Right atrium auricular region (tissue), 2 donors: Measurements from ENCODE around the gene ZNF280C. TPM values are rescaled to one million over a fixed set of nuclear protein-coding genes. Genes with fewer than 3 reads are reported as not detected.
A peak's percentile ranks its signal among the peaks of the same experiment; 100 is the strongest.

ENCODE experiments used
- DNase-seq: peaks from one replicate; pipeline ENCODE4 v3.0.0-alpha.2; 2019; ENCODE audit warnings: low spot score
- H3K27ac ChIP-seq, 2 donors: fragments of 200-600 bp; sonication (generic); 1 replicate in 1 of 2; 2 replicates in 1 of 2; pipeline ENCODE4 v1.5.1; 2016 to 2019
- H3K27me3 ChIP-seq, 2 donors: fragments of 200-600 bp; sonication (generic); one replicate each; pipeline versions ENCODE4 v1.5.1 to v1.6.0; 2017 to 2019
- H3K36me3 ChIP-seq: fragments of 200-600 bp; sonication (generic); one replicate; pipeline ENCODE4 v1.5.1; 2016
- H3K4me1 ChIP-seq, 2 donors: fragments of 200-600 bp; sonication (generic); one replicate each; pipeline versions ENCODE4 v1.5.1 to v1.6.0; 2017 to 2019
- H3K4me3 ChIP-seq, 2 donors: fragments of 200-600 bp; sonication (generic); 1 replicate in 1 of 2; 2 replicates in 1 of 2; pipeline ENCODE4 v1.5.1; 2017 to 2019; ENCODE audit warnings: mild to moderate bottlenecking in 1 of 2, moderate library complexity in 1 of 2
- H3K9me3 ChIP-seq, 2 donors: fragments of 200-600 bp; sonication (generic); one replicate each; pipeline ENCODE4 v1.5.1; 2019
- total RNA-seq, 2 donors: library from RNA; depleted of rRNA; stranded (reverse); fragments of >200 nt; gene quantifications; one replicate each; pipeline ENCODE4 v1.1.0, GENCODE V29; 2016
- TF ChIP-seq, protein P1 (sequence below), 2 donors: fragments of 200-600 bp; sonication (generic); IDR thresholded peaks; one replicate each; pipeline ENCODE4 v1.5.1; 2019; ENCODE audit warnings: antibody characterized with exemption in 2 of 2

ZNF280C gene
- total RNA-seq, 2 donors from 2014 or later: 2.3 to 2.5 TPM

DNA sequence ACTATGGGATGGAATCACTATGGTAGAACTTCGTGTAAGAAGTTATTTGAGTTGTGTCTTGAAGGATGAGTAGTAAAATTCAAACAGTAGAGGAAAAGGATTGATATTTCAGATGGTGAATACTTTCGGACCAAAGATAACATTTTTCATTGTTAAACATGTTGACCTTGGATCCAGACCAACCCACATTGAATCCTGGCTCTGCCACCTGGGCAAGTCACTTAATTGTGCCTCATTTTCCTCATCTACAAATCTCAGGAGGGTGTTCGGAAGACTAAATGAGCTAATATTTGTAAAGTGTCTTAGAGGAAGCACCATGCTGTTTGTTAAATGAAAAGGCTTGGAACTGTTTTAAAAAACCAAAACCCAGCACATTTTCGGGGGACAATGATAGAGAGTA, 101.7 kb downstream of the ZNF280C start:
- Histone ChIP-seq H3K4me1 (peaks cover 0 to 8% of the 10 kb centered on the region in 2 donors), H3K4me3 (no peak overlapping the region), H3K36me3 (no peaks in the 10 kb centered on the region), H3K27me3 (no peaks in the 10 kb centered on the region), H3K9me3 (no peaks in the 10 kb centered on the region), H3K27ac (no peak overlapping the region)
- no peak for DNase-seq
- TF ChIP-seq, protein P1, sequence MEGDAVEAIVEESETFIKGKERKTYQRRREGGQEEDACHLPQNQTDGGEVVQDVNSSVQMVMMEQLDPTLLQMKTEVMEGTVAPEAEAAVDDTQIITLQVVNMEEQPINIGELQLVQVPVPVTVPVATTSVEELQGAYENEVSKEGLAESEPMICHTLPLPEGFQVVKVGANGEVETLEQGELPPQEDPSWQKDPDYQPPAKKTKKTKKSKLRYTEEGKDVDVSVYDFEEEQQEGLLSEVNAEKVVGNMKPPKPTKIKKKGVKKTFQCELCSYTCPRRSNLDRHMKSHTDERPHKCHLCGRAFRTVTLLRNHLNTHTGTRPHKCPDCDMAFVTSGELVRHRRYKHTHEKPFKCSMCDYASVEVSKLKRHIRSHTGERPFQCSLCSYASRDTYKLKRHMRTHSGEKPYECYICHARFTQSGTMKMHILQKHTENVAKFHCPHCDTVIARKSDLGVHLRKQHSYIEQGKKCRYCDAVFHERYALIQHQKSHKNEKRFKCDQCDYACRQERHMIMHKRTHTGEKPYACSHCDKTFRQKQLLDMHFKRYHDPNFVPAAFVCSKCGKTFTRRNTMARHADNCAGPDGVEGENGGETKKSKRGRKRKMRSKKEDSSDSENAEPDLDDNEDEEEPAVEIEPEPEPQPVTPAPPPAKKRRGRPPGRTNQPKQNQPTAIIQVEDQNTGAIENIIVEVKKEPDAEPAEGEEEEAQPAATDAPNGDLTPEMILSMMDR (IDR thresholded peaks at IDR 0.05): no peak

DNA sequence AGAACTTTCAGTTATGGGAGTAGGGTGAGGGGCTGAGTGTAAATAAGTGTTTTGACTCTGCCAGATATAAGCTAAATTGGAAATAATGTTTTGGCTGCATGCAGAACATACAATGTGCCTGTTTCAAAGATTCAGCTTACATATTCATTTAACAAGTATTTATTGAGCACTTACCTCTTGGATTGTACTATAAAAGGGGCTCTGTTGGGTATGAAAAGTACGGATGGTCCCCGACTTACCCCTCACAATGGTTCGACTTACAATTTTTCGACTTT, 102.3 kb downstream of the ZNF280C start:
- Histone ChIP-seq H3K4me1 (peaks cover 0 to 8% of the 10 kb centered on the region in 2 donors), H3K27me3 (no peaks in the 10 kb centered on the region), H3K4me3 (peak overlapping the region; percentile 57), H3K27ac (peak overlapping the region; percentile 87 to 91), H3K36me3 (no peaks in the 10 kb centered on the region), H3K9me3 (no peaks in the 10 kb centered on the region)
- TF ChIP-seq, protein P1 (IDR thresholded peaks at IDR 0.05): no peak
- DNase-seq: no peak

DNA sequence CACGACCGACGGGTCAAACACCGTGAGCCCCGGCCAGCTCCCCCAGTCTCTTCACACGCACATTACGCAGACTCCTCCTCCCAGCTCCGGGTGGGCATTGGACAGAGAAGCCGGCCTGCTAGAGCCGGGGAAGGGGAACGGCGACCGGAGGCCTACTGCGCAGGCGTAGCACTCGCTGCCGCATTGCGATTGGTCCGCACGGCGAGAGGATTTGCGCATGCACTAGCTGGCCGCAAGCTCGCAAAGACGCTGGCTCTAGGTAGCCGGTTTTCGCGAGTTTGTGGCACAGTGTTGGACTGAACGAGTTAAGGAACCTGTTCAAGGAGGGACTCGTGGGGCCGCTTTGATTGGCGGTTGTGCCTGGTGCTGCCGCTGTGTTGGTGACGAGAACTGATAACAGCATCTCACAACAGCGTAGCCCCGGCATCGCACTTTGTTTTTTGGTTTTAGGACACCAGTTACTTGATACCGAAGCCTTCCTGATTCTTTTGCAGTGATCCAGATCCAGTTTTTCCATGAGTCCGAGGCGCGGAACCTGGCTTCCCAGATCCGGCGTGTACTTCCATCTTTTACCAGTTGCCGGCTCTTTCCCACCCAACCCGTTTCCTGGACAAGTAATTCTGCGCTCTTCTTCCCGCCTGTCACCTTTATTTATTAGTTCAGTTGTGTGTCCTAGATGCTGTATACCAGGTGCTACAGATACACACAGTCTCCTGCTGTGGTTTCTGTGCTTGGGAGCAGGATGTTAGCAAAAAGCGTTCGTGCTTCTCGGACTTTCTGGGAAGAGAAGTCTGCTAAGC, 102.8 kb downstream of the ZNF280C start, which contains the start of gene AIFM1:
Gene AIFM1 (minus strand): TSS at position 139 of the 800 bp plus-strand sequence. CDS start 185 bp downstream, outside the sequence.
- H3K4me1 ChIP-seq: peaks cover 0 to 8% of the 10 kb centered on the region in 2 donors
- TF ChIP-seq, protein P1 (IDR thresholded peaks at IDR 0.05): no peak
- no peaks in the 10 kb centered on the region for H3K36me3 ChIP-seq
- H3K27ac ChIP-seq: peak within 1 kb of the TSS; percentile 87 to 91
- peak within 1 kb of the TSS; percentile 57 for H3K4me3 ChIP-seq
- DNase-seq: peak; percentile 91
- H3K27me3 ChIP-seq: no peaks in the 10 kb centered on the region
- H3K9me3 ChIP-seq: no peaks in the 10 kb centered on the region

DNA sequence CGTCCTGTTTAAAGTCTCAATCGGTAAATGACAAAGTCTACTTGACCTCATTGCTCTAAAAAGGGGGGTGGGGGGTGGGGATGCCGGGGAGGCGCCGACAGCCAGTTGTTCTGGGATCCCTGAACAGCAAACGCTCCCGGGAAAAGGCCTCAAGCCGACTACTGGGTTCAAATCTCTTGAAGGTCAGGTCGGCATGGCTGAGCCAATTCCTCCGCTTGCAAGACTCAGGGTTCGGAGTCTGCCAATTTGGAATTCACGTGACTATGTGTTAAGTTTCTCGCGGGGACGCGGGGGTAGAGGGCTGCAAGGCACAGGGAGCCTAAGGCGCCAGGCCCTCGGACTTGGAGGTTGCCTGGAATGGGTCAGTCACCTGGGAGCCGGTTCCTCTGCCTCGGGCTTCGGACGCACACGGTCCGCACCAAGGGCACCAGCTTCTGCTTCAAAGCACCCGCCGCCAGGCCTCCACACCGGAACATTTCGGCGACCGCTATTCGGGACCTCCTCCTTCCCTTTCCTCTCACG, 103.5 kb downstream of the ZNF280C start:
- peak overlapping the region; percentile 57 for H3K4me3 ChIP-seq
- no peaks in the 10 kb centered on the region for H3K27me3 ChIP-seq
- TF ChIP-seq, protein P1 (IDR thresholded peaks at IDR 0.05): no peak
- no peaks in the 10 kb centered on the region for H3K9me3 ChIP-seq
- peak; percentile 67 for DNase-seq
- peak overlapping the region; percentile 87 to 91 for H3K27ac ChIP-seq
- H3K36me3 ChIP-seq: no peaks in the 10 kb centered on the region
- H3K4me1 ChIP-seq: peaks cover 0 to 8% of the 10 kb centered on the region in 2 donors

DNA sequence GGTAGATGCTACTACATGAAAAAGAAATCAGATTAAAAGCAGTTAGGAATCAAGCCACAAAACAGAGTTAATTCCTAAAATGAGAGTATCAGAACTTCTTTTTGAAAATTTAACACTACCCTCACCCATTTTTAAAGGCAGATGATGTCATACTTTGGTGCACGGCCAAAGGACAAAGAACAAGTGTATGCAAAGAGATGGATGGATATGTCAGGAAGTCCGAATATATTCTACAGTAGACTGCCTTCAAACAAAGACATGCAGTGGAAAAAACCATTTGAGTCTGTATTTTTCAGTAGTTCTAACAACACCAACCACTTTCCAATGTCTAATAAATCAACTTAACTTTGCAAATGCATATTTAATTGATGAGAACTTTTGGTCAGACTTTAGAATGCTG, 105.3 kb downstream of the ZNF280C start:
- no peak for DNase-seq
- H3K4me1 ChIP-seq: peaks cover 0 to 8% of the 10 kb centered on the region in 2 donors
- no peaks in the 10 kb centered on the region for H3K27me3 ChIP-seq
- H3K4me3 ChIP-seq: no peak overlapping the region
- H3K36me3 ChIP-seq: no peaks in the 10 kb centered on the region
- H3K9me3 ChIP-seq: no peaks in the 10 kb centered on the region
- H3K27ac ChIP-seq: no peak overlapping the region
- TF ChIP-seq, protein P1 (IDR thresholded peaks at IDR 0.05): no peak
